Stimulated activated CD8-positive, alpha-beta memory T cell treated with anti-CD3 and anti-CD28 coated beads, Interleukin-15, amount 100 ng/mL, for 1 hour (primary cell): Measurements from ENCODE around the gene REELD1.

Experiments used
- DNase-seq: peaks from one replicate; pipeline ENCODE4 v3.0.0-alpha.2; 2020; ENCODE audit warnings: low read depth

The REELD1 gene

GRCh38 chr4:146214238-146214637, at the start of gene REELD1:
REELD1 (plus strand) TSS chr4:146214538; CDS start chr4:146216953, 2,415 bp downstream.
- no peak for DNase-seq

- DNase-seq, result no peak
These were observed 49.1 kb upstream of the REELD1 start for GRCh38 chr4:146165221-146165620.

GRCh38 chr4:146165840-146166239, 48.5 kb upstream of the REELD1 start:
- DNase-seq, result no peak

- DNase-seq, result no peak
These were observed 44.2 kb upstream of the REELD1 start for GRCh38 chr4:146170149-146170548.

GRCh38 chr4:146175541-146176453, 38.5 kb upstream of the REELD1 start, which contains the start of gene LSM6:
LSM6 (plus strand) TSS chr4:146175718; CDS start chr4:146182922, 7,204 bp downstream.
- DNase-seq, result peak; percentile 65

GRCh38 chr4:146176891-146177290, 37.4 kb upstream of the REELD1 start:
- no peak for DNase-seq

- no peak for DNase-seq
These were observed 36.2 kb upstream of the REELD1 start for GRCh38 chr4:146178126-146178525.

- DNase-seq, result no peak
These were observed 34.5 kb upstream of the REELD1 start for GRCh38 chr4:146179784-146180370.

GRCh38 chr4:146182443-146182842, 31.9 kb upstream of the REELD1 start:
- DNase-seq, result no peak

GRCh38 chr4:146183209-146183608, 31.1 kb upstream of the REELD1 start:
- DNase-seq, result no peak

- no peak for DNase-seq
These were observed 28.3 kb upstream of the REELD1 start for GRCh38 chr4:146186041-146186440.

GRCh38 chr4:146186596-146186995, 27.7 kb upstream of the REELD1 start:
- DNase-seq, result no peak

GRCh38 chr4:146190456-146190855, 23.9 kb upstream of the REELD1 start:
- no peak for DNase-seq

- DNase-seq, result no peak
These were observed 22.4 kb upstream of the REELD1 start for GRCh38 chr4:146191766-146192458.

GRCh38 chr4:146193628-146194027, 20.7 kb upstream of the REELD1 start:
- no peak for DNase-seq

- no peak for DNase-seq
These were observed 20.1 kb upstream of the REELD1 start for GRCh38 chr4:146194212-146194611.

GRCh38 chr4:146202665-146203064, 11.7 kb upstream of the REELD1 start:
- no peak for DNase-seq

GRCh38 chr4:146207410-146207809, 6.9 kb upstream of the REELD1 start:
- DNase-seq, result no peak

GRCh38 chr4:146210890-146211289, 3.4 kb upstream of the REELD1 start:
- no peak for DNase-seq

GRCh38 chr4:146211440-146211839, 2.9 kb upstream of the REELD1 start:
- DNase-seq, result no peak

GRCh38 chr4:146212781-146213180, 1.6 kb upstream of the REELD1 start:
- no peak for DNase-seq

- DNase-seq, result no peak
These were observed 8.0 kb downstream of the REELD1 start for GRCh38 chr4:146222313-146222712.
